Measurements from ENCODE around the gene HID1. TPM values are rescaled to one million over a fixed set of nuclear protein-coding genes. Genes with fewer than 3 reads are reported as not detected.

HID1 gene
- total RNA-seq, 3 donors from 2014 or later (not counting 1 experiment from before 2014, with no cell fraction given): 0.66 to 9.5 (median 2.8) TPM

GRCh38 chr17:74903671-74904070 is 68.9 kb downstream of the HID1 start:
- no peak overlapping the region for H3K27ac Mint-ChIP-seq
- H3K27me3 Mint-ChIP-seq (ENCODE audit: low read depth in 2 of 2): peaks cover 0 to 4% of the 10 kb centered on the region in 2 donors
- no peaks in the 10 kb centered on the region for H3K36me3 Mint-ChIP-seq
- no peaks in the 10 kb centered on the region for H3K9me3 Mint-ChIP-seq
- H3K36me3 ChIP-seq (ENCODE audit: control insufficient read depth, insufficient read depth, low read length): no peaks in the 10 kb centered on the region
- no peak overlapping the region for H3K4me3 Mint-ChIP-seq
- H3K4me3 ChIP-seq (ENCODE audit: low read length): no peak overlapping the region
- ATAC-seq: no peak
- no peak overlapping the region for H3K27ac ChIP-seq (ENCODE audit: low read length)
- WGBS (ENCODE audit: insufficient coverage): 71% methylated on average over 2 of the region's 6 CpGs
- intact Hi-C loops (cut with micrococcal nuclease): no loop called here
- no peaks in the 10 kb centered on the region for H3K9me3 ChIP-seq (ENCODE audit: control insufficient read depth, insufficient read depth, low read length)
- DNase-seq: no peak
- no peak for TF ChIP-seq CTCF (IDR thresholded peaks at IDR 0.05)
- H3K4me1 Mint-ChIP-seq: no peaks in the 10 kb centered on the region
- H3K27me3 ChIP-seq (ENCODE audit: control insufficient read depth, insufficient read depth, low read length): no peaks in the 10 kb centered on the region
- no peaks in the 10 kb centered on the region for H3K4me1 ChIP-seq (ENCODE audit: control insufficient read depth, insufficient read depth, low read length)

GRCh38 chr17:74903034-74903433 is 69.5 kb downstream of the HID1 start:
- intact Hi-C loops (cut with micrococcal nuclease): no loop called here
- no peaks in the 10 kb centered on the region for H3K36me3 ChIP-seq (ENCODE audit: control insufficient read depth, insufficient read depth, low read length)
- peaks cover 0 to 4% of the 10 kb centered on the region in 2 donors for H3K27me3 Mint-ChIP-seq (ENCODE audit: low read depth in 2 of 2)
- no peaks in the 10 kb centered on the region for H3K4me1 ChIP-seq (ENCODE audit: control insufficient read depth, insufficient read depth, low read length)
- no peaks in the 10 kb centered on the region for H3K36me3 Mint-ChIP-seq
- no peak overlapping the region for H3K27ac ChIP-seq (ENCODE audit: low read length)
- 85% methylated on average over 7 of the region's 9 CpGs for WGBS (ENCODE audit: insufficient coverage)
- H3K27ac Mint-ChIP-seq: no peak overlapping the region
- ATAC-seq (no peak), DNase-seq (no peak)
- H3K4me3 ChIP-seq (ENCODE audit: low read length): no peak overlapping the region
- TF ChIP-seq CTCF (IDR thresholded peaks at IDR 0.05): no peak
- H3K4me1 Mint-ChIP-seq: no peaks in the 10 kb centered on the region
- H3K4me3 Mint-ChIP-seq: no peak overlapping the region
- H3K9me3 ChIP-seq (ENCODE audit: control insufficient read depth, insufficient read depth, low read length): no peaks in the 10 kb centered on the region
- no peaks in the 10 kb centered on the region for H3K27me3 ChIP-seq (ENCODE audit: control insufficient read depth, insufficient read depth, low read length)
- no peaks in the 10 kb centered on the region for H3K9me3 Mint-ChIP-seq

GRCh38 chr17:74901353-74902135 is 71.0 kb downstream of the HID1 start:
- Mint-ChIP-seq H3K9me3 (no peaks in the 10 kb centered on the region), H3K27me3 (ENCODE audit: low read depth in 2 of 2) (peaks cover 2 to 6% of the 10 kb centered on the region in 2 donors), H3K27ac (no peak overlapping the region), H3K4me3 (no peak overlapping the region), H3K4me1 (no peaks in the 10 kb centered on the region), H3K36me3 (no peaks in the 10 kb centered on the region)
- Histone ChIP-seq H3K9me3 (ENCODE audit: control insufficient read depth, insufficient read depth, low read length) (no peaks in the 10 kb centered on the region), H3K36me3 (ENCODE audit: control insufficient read depth, insufficient read depth, low read length) (no peaks in the 10 kb centered on the region), H3K4me3 (ENCODE audit: low read length) (no peak overlapping the region), H3K4me1 (ENCODE audit: control insufficient read depth, insufficient read depth, low read length) (no peaks in the 10 kb centered on the region), H3K27ac (ENCODE audit: low read length) (no peak overlapping the region), H3K27me3 (ENCODE audit: control insufficient read depth, insufficient read depth, low read length) (peaks cover 3% of the 10 kb centered on the region)
- DNase-seq (no peak), ATAC-seq (no peak)
- intact Hi-C loops (cut with micrococcal nuclease): no loop called here
- no peak for TF ChIP-seq CTCF (IDR thresholded peaks at IDR 0.05)
- WGBS (ENCODE audit: insufficient coverage): 52% methylated on average over 9 of the region's 14 CpGs

Other genes with a start within 250 kb of the HID1 start
- gene RAB37, start 235.5 kb downstream of the HID1 start, total RNA-seq: 100 to 1,000 TPM; 150 to 184 (median 169) TPM
- gene NHERF1, start 224.1 kb downstream of the HID1 start, total RNA-seq: 100 to 1,000 TPM; 323 to 372 (median 362) TPM
- gene NAT9, start 196.4 kb downstream of the HID1 start, total RNA-seq: 10 to 100 TPM; 20.0 to 27.2 (median 24.8) TPM
- not detected for gene GRIN2C, start 112.9 kb downstream of the HID1 start, total RNA-seq
- gene FDXR, start 99.8 kb downstream of the HID1 start, total RNA-seq: 1 to 10 TPM; 4.5 to 9.1 (median 7.8) TPM
- not detected for gene FADS6, start 79.1 kb downstream of the HID1 start, total RNA-seq
- not detected for gene USH1G, start 49.5 kb downstream of the HID1 start, total RNA-seq
- not detected for gene OTOP2, start 48.5 kb downstream of the HID1 start, total RNA-seq
- gene OTOP3, start 36.9 kb downstream of the HID1 start, total RNA-seq: not detected
- gene CDR2L, start 14.9 kb upstream of the HID1 start, total RNA-seq: under 1 TPM in 2 of 3 donors, not detected in 1; 0.14 to 0.23 TPM
- gene MRPL58, start 39.9 kb upstream of the HID1 start, total RNA-seq: 10 to 100 TPM in 2 of 3 donors, 1 to 10 TPM in 1; 9.0 to 15.7 (median 12.9) TPM
- 10 to 100 TPM; 74.7 to 96.3 (median 75.2) TPM for gene ATP5PD, start 74.2 kb upstream of the HID1 start, total RNA-seq
- 10 to 100 TPM; 17.4 to 27.0 (median 24.7) TPM for gene KCTD2, start 74.5 kb upstream of the HID1 start, total RNA-seq
- 10 to 100 TPM in 1 of 3 donors, 1 to 10 TPM in 2; 6.3 to 11.2 (median 10.0) TPM for gene SLC16A5, start 115.2 kb upstream of the HID1 start, total RNA-seq
- 10 to 100 TPM in 2 of 3 donors, 1 to 10 TPM in 1; 9.3 to 18.6 (median 11.3) TPM for gene ARMC7, start 137.2 kb upstream of the HID1 start, total RNA-seq
- 10 to 100 TPM; 58.1 to 67.4 (median 61.2) TPM for gene NT5C, start 159.0 kb upstream of the HID1 start, total RNA-seq
- gene JPT1, start 181.8 kb upstream of the HID1 start, total RNA-seq: 10 to 100 TPM; 45.0 to 54.8 (median 50.5) TPM
- 100 to 1,000 TPM; 240 to 294 (median 250) TPM for gene SUMO2, start 210.2 kb upstream of the HID1 start, total RNA-seq
- gene NUP85, start 232.9 kb upstream of the HID1 start, total RNA-seq: 10 to 100 TPM; 71.1 to 78.1 (median 77.0) TPM